Colonic mucosa (tissue), 4 donors: ENCODE data around the gene GRID1. TPM values are rescaled to one million over a fixed set of nuclear protein-coding genes. Genes with fewer than 3 reads are reported as not detected.

Source experiments
- DNase-seq: peaks from one replicate; pipeline ENCODE4 v3.0.0-alpha.2; 2020
- H3K27ac ChIP-seq: fragments of 200-600 bp; one replicate; pipeline ENCODE4 v1.8.0; 2021
- H3K27me3 ChIP-seq: fragments of 200-600 bp; one replicate; pipeline ENCODE4 v1.8.0; 2021
- H3K36me3 ChIP-seq: fragments of 200-600 bp; one replicate; pipeline ENCODE4 v1.8.0; 2021
- H3K4me1 ChIP-seq: fragments of 200-600 bp; one replicate; pipeline ENCODE4 v1.8.0; 2021; ENCODE audit warnings: mild to moderate bottlenecking
- H3K4me3 ChIP-seq: fragments of 200-600 bp; one replicate; pipeline ENCODE4 v1.8.0; 2021
- H3K9ac ChIP-seq, 2 donors: one replicate each; pipeline ENCODE4 v1.7.0; 2013; ENCODE audit warnings: control low read depth in 2 of 2, low read depth in 2 of 2, low read length in 2 of 2
- H3K9me3 ChIP-seq: fragments of 200-600 bp; one replicate; pipeline ENCODE4 v1.8.0; 2021
- intact Hi-C: fragments of 100-400 bp; cut with DNase I; formaldehyde crosslinking; loops from one replicate; pipeline ENCODE4 v1.14.1; 2022
- total RNA-seq, 2 donors: library from RNA; stranded (reverse); fragmentation: NEBNext Ultra II Directional in 1 of 2; extraction: Animal tissue kit (Norgen Biotek cat#: 25700) in 1 of 2; gene quantifications; one replicate each; pipeline ENCODE4 v1.2.1, GENCODE V29; 2021
- TF ChIP-seq, protein P1 (sequence below): fragments of 200-600 bp; IDR thresholded peaks from one replicate; pipeline ENCODE4 v1.8.0; 2022; ENCODE audit warnings: antibody characterized with exemption, mild to moderate bottlenecking
- donor health status: healthy.
- donor health status: DM: no; HTN: no; CAD: no.
- donor health status: DM: no; HTN: no; CAD: no.

GRID1 gene
- total RNA-seq, 2 donors from 2014 or later: 0.30 to 0.37 TPM

DNA sequence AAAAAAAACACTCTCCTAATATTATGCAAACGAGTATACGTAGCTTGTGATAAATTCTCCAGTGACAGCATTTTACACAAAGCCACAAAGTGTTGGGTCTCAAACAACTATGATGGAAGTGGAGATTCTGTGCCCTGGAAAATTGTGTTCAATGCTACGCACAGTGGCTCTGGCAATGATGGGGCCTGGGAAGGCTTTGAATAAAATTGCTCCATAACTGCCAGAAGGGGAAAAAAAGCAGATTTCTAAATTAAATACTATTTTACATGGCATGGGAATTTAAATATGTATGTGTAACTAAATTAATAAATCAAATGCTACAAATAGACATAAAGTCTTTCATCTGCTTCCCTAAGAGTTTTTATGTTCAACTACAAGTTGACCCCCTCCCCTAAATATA lies 306.7 kb downstream of the GRID1 start:
- H3K9ac ChIP-seq: no peak overlapping the region
- no peaks in the 10 kb centered on the region for H3K4me1 ChIP-seq
- H3K27ac ChIP-seq: no peak overlapping the region
- intact Hi-C loops: no loop called here
- no peak overlapping the region for H3K4me3 ChIP-seq
- DNase-seq: no peak
- H3K27me3 ChIP-seq: no peaks in the 10 kb centered on the region
- no peaks in the 10 kb centered on the region for H3K36me3 ChIP-seq
- H3K9me3 ChIP-seq: no peaks in the 10 kb centered on the region
- TF ChIP-seq, protein P1, sequence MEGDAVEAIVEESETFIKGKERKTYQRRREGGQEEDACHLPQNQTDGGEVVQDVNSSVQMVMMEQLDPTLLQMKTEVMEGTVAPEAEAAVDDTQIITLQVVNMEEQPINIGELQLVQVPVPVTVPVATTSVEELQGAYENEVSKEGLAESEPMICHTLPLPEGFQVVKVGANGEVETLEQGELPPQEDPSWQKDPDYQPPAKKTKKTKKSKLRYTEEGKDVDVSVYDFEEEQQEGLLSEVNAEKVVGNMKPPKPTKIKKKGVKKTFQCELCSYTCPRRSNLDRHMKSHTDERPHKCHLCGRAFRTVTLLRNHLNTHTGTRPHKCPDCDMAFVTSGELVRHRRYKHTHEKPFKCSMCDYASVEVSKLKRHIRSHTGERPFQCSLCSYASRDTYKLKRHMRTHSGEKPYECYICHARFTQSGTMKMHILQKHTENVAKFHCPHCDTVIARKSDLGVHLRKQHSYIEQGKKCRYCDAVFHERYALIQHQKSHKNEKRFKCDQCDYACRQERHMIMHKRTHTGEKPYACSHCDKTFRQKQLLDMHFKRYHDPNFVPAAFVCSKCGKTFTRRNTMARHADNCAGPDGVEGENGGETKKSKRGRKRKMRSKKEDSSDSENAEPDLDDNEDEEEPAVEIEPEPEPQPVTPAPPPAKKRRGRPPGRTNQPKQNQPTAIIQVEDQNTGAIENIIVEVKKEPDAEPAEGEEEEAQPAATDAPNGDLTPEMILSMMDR: no peak

DNA sequence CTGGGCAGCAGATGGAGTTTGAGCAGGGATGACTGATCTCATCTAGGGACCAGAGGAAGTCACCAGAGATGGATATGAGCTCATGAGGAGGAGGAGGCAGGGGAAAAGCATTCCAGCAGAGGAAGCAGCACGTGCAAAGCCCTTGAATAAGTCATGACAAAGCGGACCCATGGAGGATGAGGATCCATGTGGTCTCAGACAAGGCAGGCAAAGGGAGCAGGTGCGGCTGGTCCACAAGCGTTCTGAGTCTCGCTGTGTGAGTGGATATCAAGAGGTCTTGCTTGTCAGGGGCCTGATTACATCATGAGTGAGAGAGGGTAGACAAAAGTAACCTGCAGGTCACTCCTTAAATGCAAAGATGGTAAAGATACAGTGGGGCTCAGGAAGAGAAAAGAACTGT lies 307.6 kb downstream of the GRID1 start:
- TF ChIP-seq, protein P1: no peak
- H3K27me3 ChIP-seq: no peaks in the 10 kb centered on the region
- no peaks in the 10 kb centered on the region for H3K36me3 ChIP-seq
- no peaks in the 10 kb centered on the region for H3K9me3 ChIP-seq
- no peak overlapping the region for H3K9ac ChIP-seq
- no peak overlapping the region for H3K4me3 ChIP-seq
- H3K27ac ChIP-seq: no peak overlapping the region
- intact Hi-C loops: no loop called here
- DNase-seq: no peak
- no peaks in the 10 kb centered on the region for H3K4me1 ChIP-seq

DNA sequence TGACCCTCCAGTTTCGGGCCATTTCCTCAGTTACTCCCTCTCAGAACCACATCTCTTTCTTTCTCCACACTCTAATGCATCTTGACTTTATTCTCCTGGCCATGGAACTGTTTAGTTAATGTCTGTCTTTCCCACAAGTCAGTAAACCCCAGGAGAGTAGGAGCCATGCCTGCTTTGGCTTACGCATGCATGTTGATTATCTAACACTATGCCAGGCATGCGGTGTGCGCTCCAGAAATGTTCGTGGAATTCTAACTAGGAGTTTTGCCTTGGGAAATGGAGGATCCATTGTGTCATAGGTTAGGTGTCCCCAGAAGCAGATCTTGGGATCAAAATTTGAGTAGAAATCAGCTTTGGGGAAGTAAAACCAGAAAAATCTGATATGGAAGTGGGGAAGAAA lies 308.9 kb downstream of the GRID1 start:
- TF ChIP-seq, protein P1: no peak
- Histone ChIP-seq H3K4me3 (no peak overlapping the region), H3K36me3 (no peaks in the 10 kb centered on the region), H3K9me3 (no peaks in the 10 kb centered on the region), H3K4me1 (no peaks in the 10 kb centered on the region), H3K27me3 (no peaks in the 10 kb centered on the region), H3K9ac (no peak overlapping the region), H3K27ac (no peak overlapping the region)
- DNase-seq: no peak
- intact Hi-C loops: no loop called here

DNA sequence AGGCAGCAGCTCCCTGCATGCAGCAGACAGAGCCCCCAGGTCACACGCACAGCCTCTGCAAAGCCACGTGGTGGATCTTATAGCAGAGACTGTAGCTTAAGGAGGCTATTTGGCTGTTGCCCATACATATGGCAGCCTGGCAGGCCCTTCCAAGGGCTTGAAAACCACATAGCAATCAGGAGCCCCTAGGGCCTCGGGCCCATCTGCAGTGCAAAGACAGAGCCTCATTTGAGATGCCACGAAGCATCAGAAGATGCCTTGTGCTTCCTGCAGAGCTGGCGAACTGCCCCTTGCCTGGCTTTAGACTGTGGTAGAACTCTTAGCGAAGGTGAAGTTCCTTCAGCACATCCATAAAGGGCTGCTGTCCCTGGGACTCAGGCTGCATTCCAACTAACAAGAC lies 309.9 kb downstream of the GRID1 start:
- no peaks in the 10 kb centered on the region for H3K4me1 ChIP-seq
- TF ChIP-seq, protein P1: no peak
- intact Hi-C loops: no loop called here

DNA sequence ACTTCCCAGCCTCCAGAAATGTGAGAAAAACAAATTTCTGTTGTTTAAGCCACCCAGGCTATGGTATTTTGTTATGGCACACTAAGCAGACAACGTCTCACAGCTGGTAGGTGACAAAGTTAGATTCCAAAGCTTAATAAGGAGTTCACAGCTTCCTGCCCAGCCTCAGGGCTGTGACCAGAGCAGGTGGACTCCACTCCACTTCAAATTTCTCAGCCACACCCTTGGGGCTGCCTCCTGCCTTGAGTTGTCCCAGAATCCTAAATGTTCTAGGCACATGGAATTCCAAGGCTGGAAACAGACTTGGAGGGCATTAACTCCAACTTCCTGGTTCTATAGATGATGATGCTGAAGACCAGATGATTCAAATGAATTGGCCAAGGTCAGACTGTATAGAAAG lies 310.7 kb downstream of the GRID1 start:
- TF ChIP-seq, protein P1: no peak
- no peak overlapping the region for H3K4me3 ChIP-seq
- H3K27ac ChIP-seq: no peak overlapping the region
- H3K9me3 ChIP-seq: no peaks in the 10 kb centered on the region
- H3K9ac ChIP-seq: no peak overlapping the region
- no peaks in the 10 kb centered on the region for H3K36me3 ChIP-seq
- intact Hi-C loops: no loop called here
- no peaks in the 10 kb centered on the region for H3K4me1 ChIP-seq
- no peak for DNase-seq
- H3K27me3 ChIP-seq: no peaks in the 10 kb centered on the region

More for the DNA sequence above, 309.9 kb downstream of the GRID1 start:
- Histone ChIP-seq H3K9ac (no peak overlapping the region), H3K9me3 (no peaks in the 10 kb centered on the region), H3K27ac (no peak overlapping the region), H3K27me3 (no peaks in the 10 kb centered on the region), H3K36me3 (no peaks in the 10 kb centered on the region), H3K4me3 (no peak overlapping the region)
- no peak for DNase-seq

DNA sequence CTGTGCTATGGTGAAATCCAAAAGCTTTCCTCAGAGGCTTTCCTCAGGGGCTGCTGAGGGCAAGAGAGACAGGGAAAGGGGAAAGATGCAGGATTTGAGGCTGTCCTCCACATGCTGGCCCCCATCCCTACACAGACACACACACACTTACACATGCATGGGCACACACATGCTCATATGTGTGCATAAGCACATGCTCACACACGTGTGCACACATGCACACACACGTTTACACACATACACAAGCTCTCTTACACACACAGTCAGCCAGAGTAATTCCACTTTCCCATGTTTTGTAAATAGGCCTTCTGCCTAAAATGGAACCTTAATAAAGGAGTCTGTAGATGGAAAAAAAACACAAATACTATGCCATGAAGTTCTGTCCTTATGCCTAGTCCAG lies 312.9 kb downstream of the GRID1 start:
- H3K4me3 ChIP-seq: no peak overlapping the region
- no peaks in the 10 kb centered on the region for H3K9me3 ChIP-seq
- TF ChIP-seq, protein P1: no peak
- H3K27ac ChIP-seq: no peak overlapping the region
- no peaks in the 10 kb centered on the region for H3K4me1 ChIP-seq
- no peak overlapping the region for H3K9ac ChIP-seq
- DNase-seq: no peak
- no peaks in the 10 kb centered on the region for H3K36me3 ChIP-seq
- no peaks in the 10 kb centered on the region for H3K27me3 ChIP-seq
- intact Hi-C loops: no loop called here
